H1 (cell line): ENCODE results near the gene MEP1A. TPM values are rescaled to one million over a fixed set of nuclear protein-coding genes. Genes with fewer than 3 reads are reported as not detected.

Source experiments
- CTCF ChIA-PET: fragments of 300-600 bp; sonication (Branson Sonifier 250); formaldehyde crosslinking; loops from one replicate; lab custom pipeline; 2021; ENCODE audit not compliant: partially characterized antibody; lab: Charles Lee
- POLR2A ChIA-PET: fragments of 300-600 bp; sonication (Branson Sonifier 250); formaldehyde crosslinking; loops from one replicate; lab custom pipeline; 2021; ENCODE audit warnings: inconsistent platforms; ENCODE audit not compliant: partially characterized antibody; lab: Charles Lee
- DNase-seq, 2 experiments: peaks; one replicate each; pipeline versions ENCODE4 v3.0.0 to v3.0.0-alpha.2; 2010 to 2022; ENCODE audit warnings: low spot score in 2 of 2, low read depth in 1 of 2, mixed read lengths in 1 of 2
- FAIRE-seq: peaks from 2 replicates; lab custom pipeline; 2011; peaks lifted over from hg19 to GRCh38; lab: Jason Lieb, UNC
- H2AFZ ChIP-seq: 2 replicates; pipeline ENCODE4 v1.8.1; 2012; ENCODE audit warnings: low read length, inconsistent platforms
- H2AK5ac ChIP-seq: 2 replicates; pipeline ENCODE4 v1.6.1; 2013; ENCODE audit warnings: low read depth, low read length
- H2BK120ac ChIP-seq: replicated peaks from 2 replicates; pipeline ENCODE3; 2013; ENCODE audit warnings: low read depth, low read length, inconsistent platforms
- H2BK12ac ChIP-seq: 2 replicates; pipeline ENCODE4 v1.6.1; 2013; ENCODE audit warnings: low read depth, low read length
- H2BK15ac ChIP-seq: 2 replicates; pipeline ENCODE4 v1.6.1; 2013; ENCODE audit warnings: low read length
- H2BK20ac ChIP-seq: 2 replicates; pipeline ENCODE4 v1.6.1; 2013; ENCODE audit warnings: low read length
- H2BK5ac ChIP-seq: 2 replicates; pipeline ENCODE4 v1.6.1; 2013; ENCODE audit warnings: low read depth, low read length
- H3K14ac ChIP-seq: 2 replicates; pipeline ENCODE4 v1.6.1; 2013; ENCODE audit warnings: inconsistent platforms; ENCODE audit not compliant: insufficient read length
- H3K18ac ChIP-seq: 2 replicates; pipeline ENCODE4 v1.6.1; 2013; ENCODE audit warnings: low read length; ENCODE audit errors: extremely low read depth
- H3K23ac ChIP-seq: 2 replicates; pipeline ENCODE4 v1.6.1; 2013; ENCODE audit warnings: inconsistent platforms; ENCODE audit not compliant: insufficient read length
- H3K23me2 ChIP-seq: 2 replicates; pipeline ENCODE4 v1.6.1; 2013; ENCODE audit warnings: low read depth, low read length
- H3K27ac ChIP-seq: 2 replicates; pipeline ENCODE4 v1.6.1; 2011; ENCODE audit warnings: low read depth, low read length, inconsistent platforms
- H3K27me3 ChIP-seq, 4 experiments: replicated peaks in 1 of 4; 1 replicate in 1 of 4; 2 replicates in 3 of 4; pipeline versions ENCODE4 v1.6.1 to v1.8.1; 2011 to 2013; ENCODE audit warnings: low read length in 3 of 4, mild to moderate bottlenecking in 3 of 4, inconsistent platforms in 2 of 4, mixed read lengths in 2 of 4, moderate library complexity in 1 of 4; ENCODE audit not compliant: control insufficient read depth in 3 of 4, insufficient read depth in 3 of 4; ENCODE audit errors: extremely low read depth in 1 of 4
- H3K36me3 ChIP-seq, 4 experiments: 2 replicates each; pipeline versions ENCODE4 v1.6.1 to v1.8.1; 2011 to 2013; ENCODE audit warnings: mild to moderate bottlenecking in 4 of 4, low read length in 3 of 4, moderate library complexity in 2 of 4, control low read depth in 1 of 4, inconsistent platforms in 1 of 4; ENCODE audit not compliant: insufficient read depth in 4 of 4, control insufficient read depth in 2 of 4
- H3K4ac ChIP-seq: replicated peaks from 2 replicates; pipeline ENCODE3; 2013; ENCODE audit warnings: low read length, low read depth, mixed read lengths, inconsistent platforms; ENCODE audit not compliant: insufficient read length
- H3K4me1 ChIP-seq, 4 experiments: replicated peaks in 1 of 4; 1 replicate in 1 of 4; 2 replicates in 3 of 4; pipeline versions ENCODE4 v1.6.1 to v1.8.1; 2011 to 2013; ENCODE audit warnings: low read length in 3 of 4, inconsistent platforms in 2 of 4, mixed read lengths in 1 of 4; ENCODE audit not compliant: insufficient read depth in 4 of 4, control insufficient read depth in 3 of 4
- H3K4me2 ChIP-seq, 2 experiments: 2 replicates each; pipeline versions ENCODE4 v1.6.1 to v1.8.1; 2011 to 2013; ENCODE audit warnings: low read depth in 2 of 2, low read length in 2 of 2, control low read depth in 1 of 2, inconsistent platforms in 1 of 2, mild to moderate bottlenecking in 1 of 2; ENCODE audit not compliant: insufficient read depth in 1 of 2
- H3K4me3 ChIP-seq, 4 experiments: fragments of 200-600, 300-600 bp in 1 of 4; sonication (generic), shearing (Covaris generic), sonication (Bioruptor Twin) in 1 of 4; 2 replicates each; pipeline versions ENCODE4 v1.5.1 to v1.8.1; 2011 to 2016; ENCODE audit warnings: low read length in 4 of 4, low read depth in 3 of 4, control low read depth in 2 of 4, inconsistent platforms in 2 of 4, mild to moderate bottlenecking in 2 of 4, mixed read lengths in 1 of 4, moderate library complexity in 1 of 4; ENCODE audit not compliant: insufficient read depth in 2 of 4; ENCODE audit errors: extremely low read depth in 1 of 4
- H3K56ac ChIP-seq: replicated peaks from 2 replicates; pipeline ENCODE3; 2013; ENCODE audit warnings: low read depth, mild to moderate bottlenecking, mixed read lengths, low read length, inconsistent platforms; ENCODE audit not compliant: insufficient read length
- H3K79me1 ChIP-seq: 2 replicates; pipeline ENCODE4 v1.6.1; 2013; ENCODE audit warnings: low read depth, low read length, control low read depth
- H3K79me2 ChIP-seq, 2 experiments: 2 replicates each; pipeline versions ENCODE4 v1.6.1 to v1.8.1; 2012 to 2013; ENCODE audit warnings: low read length in 2 of 2, mild to moderate bottlenecking in 2 of 2, inconsistent platforms in 1 of 2; ENCODE audit not compliant: insufficient read depth in 2 of 2, control insufficient read depth in 1 of 2
- H3K9ac ChIP-seq, 4 experiments: replicated peaks in 1 of 4; 1 replicate in 1 of 4; 2 replicates in 3 of 4; pipeline versions ENCODE4 v1.6.1 to v1.8.1; 2011 to 2013; ENCODE audit warnings: low read depth in 3 of 4, low read length in 3 of 4, control low read depth in 2 of 4, mild to moderate bottlenecking in 2 of 4, moderate library complexity in 2 of 4, inconsistent platforms in 1 of 4; ENCODE audit errors: extremely low read depth in 1 of 4
- H3K9me3 ChIP-seq, 2 experiments: 2 replicates each; pipeline versions ENCODE4 v1.6.1 to v1.8.1; 2012 to 2013; ENCODE audit warnings: mild to moderate bottlenecking in 2 of 2, moderate library complexity in 2 of 2, control low read depth in 1 of 2, inconsistent platforms in 1 of 2, low read depth in 1 of 2, low read length in 1 of 2, mixed read lengths in 1 of 2; ENCODE audit not compliant: insufficient read depth in 2 of 2
- H4K20me1 ChIP-seq, 2 experiments: replicated peaks in 1 of 2; 2 replicates each; pipeline versions ENCODE3 to v1.8.1; 2011 to 2013; ENCODE audit warnings: inconsistent platforms in 2 of 2, low read length in 2 of 2, mild to moderate bottlenecking in 1 of 2; ENCODE audit not compliant: insufficient read depth in 2 of 2, control insufficient read depth in 1 of 2
- H4K5ac ChIP-seq: 2 replicates; pipeline ENCODE4 v1.6.1; 2013; ENCODE audit warnings: low read length, low read depth, mixed read lengths, inconsistent platforms; ENCODE audit not compliant: insufficient read length
- H4K8ac ChIP-seq: 2 replicates; pipeline ENCODE4 v1.8.0; 2013; ENCODE audit warnings: mild to moderate bottlenecking, moderate library complexity, low read length, inconsistent platforms; ENCODE audit not compliant: insufficient read depth; ENCODE audit errors: extremely low read depth
- H4K91ac ChIP-seq: replicated peaks from 2 replicates; pipeline ENCODE3; 2013; ENCODE audit warnings: low read length, mixed read lengths, inconsistent platforms; ENCODE audit not compliant: insufficient read length
- MAFK ChIP-seq: IDR thresholded peaks from 2 replicates; pipeline ENCODE4 v1.6.1; 2012; ENCODE audit warnings: low read depth, mild to moderate bottlenecking, improper control_type of control experiment, low read length
- POLR2AphosphoS5 ChIP-seq: IDR thresholded peaks from 2 replicates; pipeline ENCODE4 v1.6.1; 2011; ENCODE audit warnings: low read depth, low read length
- WGBS, 2 experiments: shearing (Covaris generic) in 1 of 2; methylation state at CpG; one replicate each; pipeline versions ENCODE4 v1.1.6 to v1.1.7; 2013 to 2015; ENCODE audit warnings: low lambda C conversion rate in 2 of 2, mixed read lengths in 2 of 2, inconsistent platforms in 1 of 2, low coverage in 1 of 2, missing lambda C conversion rate in 1 of 2; ENCODE audit not compliant: insufficient replicate concordance in 2 of 2, insufficient coverage in 1 of 2, insufficient read length in 1 of 2; ENCODE audit errors: extremely low coverage in 1 of 2, missing lambda C conversion rate in 1 of 2; 5-methylcytosine and 5-hydroxymethylcytosine counted together
- polyA plus RNA-seq, 7 experiments: library from polyadenylated mRNA; depleted of rRNA in 3 of 7; stranded (reverse) in 5 of 7; unstranded in 2 of 7; fragments of >200 nt in 5 of 7; fragments of 200-250 nt in 2 of 7; gene quantifications; 1 replicate in 5 of 7; 2 replicates in 1 of 7; 4 replicates in 1 of 7; pipeline versions ENCODE4 v1.2.1 to v1.2.3, GENCODE V29; 2011 to 2013; ENCODE audit warnings: missing spikeins in 2 of 7, mixed read lengths in 2 of 7
- total RNA-seq: library from RNA; stranded (reverse); fragmentation: NEBNext Ultra II Directional; extraction: Animal tissue kit (Norgen Biotek cat#: 25700); gene quantifications from 2 replicates; pipeline ENCODE4 v1.2.1, GENCODE V29; 2021

The MEP1A gene
- total and polyA plus RNA-seq, 2 of the 8 experiments (the other 6 are each of a cell fraction or from before 2014, with no cell fraction given): 0.03 TPM; not detected in 1

GRCh38 chr6:46832816-46833215, 39.6 kb downstream of the MEP1A start:
- no peaks in the 10 kb centered on the region for H3K79me2 ChIP-seq
- H4K91ac ChIP-seq: no peak overlapping the region
- H3K4me2 ChIP-seq: no peak overlapping the region
- CTCF ChIA-PET: no interaction called here
- H3K4ac ChIP-seq: no peak overlapping the region
- no peaks in the 10 kb centered on the region for H3K79me1 ChIP-seq
- H4K5ac ChIP-seq: no peak overlapping the region
- WGBS, 2 experiments: 92% methylated on average over 3 of the region's 3 CpGs; no CpG with 5 or more reads in 1 of the 2 experiments
- H2BK120ac ChIP-seq: no peak overlapping the region
- H3K9ac ChIP-seq: no peak overlapping the region
- no peak overlapping the region for H2BK15ac ChIP-seq
- no peak overlapping the region for H3K14ac ChIP-seq
- H2BK20ac ChIP-seq: no peak overlapping the region
- H3K23me2 ChIP-seq: no peaks in the 10 kb centered on the region
- no peak overlapping the region for H3K23ac ChIP-seq
- H3K18ac ChIP-seq: no peak overlapping the region
- no peak overlapping the region for H2BK12ac ChIP-seq
- no peak for DNase-seq
- H2BK5ac ChIP-seq: no peak overlapping the region
- H3K27ac ChIP-seq: no peak overlapping the region
- POLR2A ChIA-PET: no interaction called here
- H2AK5ac ChIP-seq: no peak overlapping the region
- H3K4me3 ChIP-seq: no peak overlapping the region
- no peak for FAIRE-seq
- H2AFZ ChIP-seq: no peak overlapping the region
- H3K9me3 ChIP-seq: no peaks in the 10 kb centered on the region
- no peak for TF ChIP-seq MAFK
- no peak for TF ChIP-seq POLR2AphosphoS5
- H4K8ac ChIP-seq: no peak overlapping the region
- no peaks in the 10 kb centered on the region for H3K36me3 ChIP-seq
- no peaks in the 10 kb centered on the region for H3K27me3 ChIP-seq
- H3K4me1 ChIP-seq: no peaks in the 10 kb centered on the region; a peak in 1 of 7 replicates
- H3K56ac ChIP-seq: no peak overlapping the region
- no peaks in the 10 kb centered on the region for H4K20me1 ChIP-seq
